Glutamatergic neuron (in vitro differentiated cells): ENCODE results near the gene ESR2. TPM values are rescaled to one million over a fixed set of nuclear protein-coding genes. Genes with fewer than 3 reads are reported as not detected.

ENCODE experiments used
- DNase-seq: peaks from one replicate; pipeline ENCODE4 v3.0.0; 2022
- H3K27ac Mint-ChIP-seq: one replicate; pipeline ENCODE4 v1.8.0; 2020; ENCODE audit warnings: mild to moderate bottlenecking, mixed read lengths, inconsistent platforms; ENCODE audit not compliant: unreplicated experiment
- H3K27me3 Mint-ChIP-seq: one replicate; pipeline ENCODE4 v1.8.0; 2020; ENCODE audit warnings: mild to moderate bottlenecking, moderate library complexity, mixed read lengths, inconsistent platforms; ENCODE audit not compliant: unreplicated experiment
- H3K36me3 Mint-ChIP-seq: one replicate; pipeline ENCODE4 v1.8.0; 2020; ENCODE audit warnings: mild to moderate bottlenecking, mixed read lengths, inconsistent platforms; ENCODE audit not compliant: unreplicated experiment
- H3K4me1 Mint-ChIP-seq: one replicate; pipeline ENCODE4 v1.8.0; 2020; ENCODE audit warnings: mild to moderate bottlenecking, low read depth, mixed read lengths, inconsistent platforms; ENCODE audit not compliant: unreplicated experiment
- H3K4me3 Mint-ChIP-seq: one replicate; pipeline ENCODE4 v1.8.0; 2020; ENCODE audit warnings: mild to moderate bottlenecking, mixed read lengths, inconsistent platforms; ENCODE audit not compliant: unreplicated experiment
- H3K9me3 Mint-ChIP-seq: one replicate; pipeline ENCODE4 v1.8.0; 2020; ENCODE audit warnings: mild to moderate bottlenecking, moderate library complexity, mixed read lengths, inconsistent platforms; ENCODE audit not compliant: unreplicated experiment
- CTCF ChIP-seq: fragments of 200-600 bp; sonication (generic); IDR thresholded peaks from one replicate; pipeline ENCODE4 v1.5.0; 2021; ENCODE audit not compliant: partially characterized antibody, unreplicated experiment
- microRNA-seq: library from miRNA; unstranded; fragments of <30 nt; microRNA quantifications from one replicate; pipeline ENCODE4, GENCODE V29; 2020; ENCODE audit not compliant: unreplicated experiment
- total RNA-seq: library from RNA; stranded (reverse); fragmentation: NEBNext Ultra II Directional; extraction: Animal tissue kit (Norgen Biotek cat#: 25700); gene quantifications from one replicate; pipeline ENCODE4 v1.2.1, GENCODE V29; 2021; ENCODE audit not compliant: unreplicated experiment

ESR2 gene
- total RNA-seq, 1 donor from 2014 or later: 0.66 TPM

GRCh38 chr14:64035143-64035542 lies 259.0 kb downstream of the ESR2 start:
- no peak for TF ChIP-seq CTCF
- Mint-ChIP-seq H3K36me3 (peaks cover 13% of the 10 kb centered on the region), H3K4me3 (no peak overlapping the region), H3K4me1 (peaks cover 3% of the 10 kb centered on the region), H3K27me3 (peaks cover 7% of the 10 kb centered on the region), H3K27ac (no peak overlapping the region), H3K9me3 (peaks cover 4% of the 10 kb centered on the region)
- DNase-seq: no peak

Small RNA genes lying within 50 kb of the gene (microRNA-seq; reads per million reads assigned to microRNA genes)
- gene MIR548H1: not detected

Other genes with a start within 250 kb of the ESR2 start
- 33.0 TPM for gene MTHFD1, start 94.0 kb upstream of the ESR2 start, total RNA-seq
- gene AKAP5, start 171.1 kb upstream of the ESR2 start, total RNA-seq: 0.15 TPM
- 9.4 TPM for gene ZBTB25, start 209.5 kb upstream of the ESR2 start, total RNA-seq
- gene ZBTB1, start 210.4 kb upstream of the ESR2 start, total RNA-seq: 16.6 TPM
- 23.9 TPM for gene HSPA2, start 246.4 kb upstream of the ESR2 start, total RNA-seq